HEK293 (cell line): ENCODE results near the gene GLUD2.

Experiments used
- CTCF ChIA-PET: fragments of 350-600 bp; formaldehyde crosslinking; extraction: SDS; loops from one replicate; lab custom pipeline; 2021; ENCODE audit warnings: antibody characterized with exemption; lab: Yijun Ruan, JAX
- POLR2A ChIA-PET: fragments of 300-600 bp; formaldehyde crosslinking; extraction: SDS; loops from one replicate; lab custom pipeline; 2020; ENCODE audit warnings: antibody characterized with exemption, inconsistent platforms; lab: Yijun Ruan, JAX
- H3K27ac ChIP-seq: fragments of 200-500 bp; sonication (Bioruptor generic); 2 replicates; pipeline ENCODE4 v1.5.1; 2014; ENCODE audit warnings: low read depth, low read length, control low read depth, inconsistent platforms; ENCODE audit errors: extremely low read depth
- H3K36me3 ChIP-seq, 2 experiments: fragments of 200-500 bp in 1 of 2; sonication (Bioruptor generic) in 1 of 2; 1 replicate in 1 of 2; 2 replicates in 1 of 2; pipeline ENCODE4 v1.5.1; 2014 to 2017; ENCODE audit warnings: inconsistent platforms in 2 of 2, low read length in 2 of 2; ENCODE audit not compliant: control insufficient read depth in 2 of 2, insufficient read depth in 1 of 2
- H3K4me1 ChIP-seq: fragments of 200-500 bp; sonication (Bioruptor generic); 2 replicates; pipeline ENCODE4 v1.5.1; 2014; ENCODE audit warnings: mild to moderate bottlenecking, low read length, inconsistent platforms; ENCODE audit not compliant: control insufficient read depth, insufficient read depth
- H3K4me3 ChIP-seq: 2 replicates; pipeline ENCODE4 v1.5.1; 2011; ENCODE audit warnings: low read depth, mild to moderate bottlenecking, control low read depth, low read length, moderate library complexity
- H3K9me3 ChIP-seq: fragments of 200-500 bp; sonication (Bioruptor generic); 2 replicates; pipeline ENCODE4 v1.5.1; 2014; ENCODE audit warnings: low read depth, low read length, inconsistent platforms; ENCODE audit not compliant: control insufficient read depth, insufficient read depth
- GFI1B ChIP-seq: fragments of 450-650 bp; formaldehyde crosslinking; IDR thresholded peaks from 2 replicates; pipeline ENCODE4 v1.5.1; 2016; ENCODE audit warnings: missing biosample characterization, missing genetic modification characterization
- HOXC10 ChIP-seq: sonication (generic); formaldehyde crosslinking; IDR thresholded peaks from 2 replicates; pipeline ENCODE4 v1.8.1; 2023; ENCODE audit warnings: mild to moderate bottlenecking, missing genetic modification reagents
- KLF7 ChIP-seq: fragments of 450-650 bp; formaldehyde crosslinking; IDR thresholded peaks from 2 replicates; pipeline ENCODE4 v1.5.1; 2016; ENCODE audit warnings: missing biosample characterization, missing genetic modification characterization, borderline replicate concordance
- SALL2 ChIP-seq: fragments of 450-650 bp; formaldehyde crosslinking; IDR thresholded peaks from 2 replicates; pipeline ENCODE4 v1.5.0; 2017; ENCODE audit warnings: missing biosample characterization, mild to moderate bottlenecking, missing genetic modification characterization, borderline replicate concordance
- SCRT1 ChIP-seq: fragments of 450-650 bp; formaldehyde crosslinking; IDR thresholded peaks from 2 replicates; pipeline ENCODE4 v1.5.1; 2016; ENCODE audit warnings: missing biosample characterization, missing genetic modification characterization, borderline replicate concordance
- SETDB1 ChIP-seq: IDR thresholded peaks from one replicate; pipeline ENCODE4 v1.6.1; 2017; ENCODE audit warnings: mild to moderate bottlenecking, low read length, moderate library complexity, mixed read lengths; ENCODE audit not compliant: insufficient read length
- WT1 ChIP-seq: fragments of 450-650 bp; formaldehyde crosslinking; IDR thresholded peaks from 2 replicates; pipeline ENCODE4 v1.5.1; 2016; ENCODE audit warnings: missing biosample characterization, missing genetic modification characterization
- YY1 ChIP-seq: fragments of 450-650 bp; formaldehyde crosslinking; IDR thresholded peaks from 2 replicates; pipeline ENCODE4 v1.5.1; 2018; ENCODE audit warnings: missing biosample characterization, missing genetic modification characterization
- ZBTB8A ChIP-seq: fragments of 450-650 bp; formaldehyde crosslinking; IDR thresholded peaks from 2 replicates; pipeline ENCODE4 v1.5.1; 2016; ENCODE audit warnings: missing biosample characterization, missing genetic modification characterization
- ZFP41 ChIP-seq: fragments of 450-650 bp; formaldehyde crosslinking; IDR thresholded peaks from 2 replicates; pipeline ENCODE4 v1.5.1; 2016; ENCODE audit warnings: missing biosample characterization, missing genetic modification characterization, borderline replicate concordance
- ZIC2 ChIP-seq: fragments of 450-650 bp; formaldehyde crosslinking; IDR thresholded peaks from 2 replicates; pipeline ENCODE4 v1.5.1; 2016; ENCODE audit warnings: missing biosample characterization, missing genetic modification characterization
- ZNF140 ChIP-seq: fragments of 450-650 bp; formaldehyde crosslinking; IDR thresholded peaks from 2 replicates; pipeline ENCODE4 v1.5.1; 2016; ENCODE audit warnings: missing biosample characterization, missing genetic modification characterization
- ZNF146 ChIP-seq: fragments of 450-650 bp; formaldehyde crosslinking; IDR thresholded peaks from 2 replicates; pipeline ENCODE4 v1.5.1; 2016; ENCODE audit warnings: missing biosample characterization, missing genetic modification characterization
- ZNF157 ChIP-seq: fragments of 450-650 bp; formaldehyde crosslinking; IDR thresholded peaks from 2 replicates; pipeline ENCODE4 v1.5.1; 2016; ENCODE audit warnings: missing biosample characterization, missing genetic modification characterization
- ZNF221 ChIP-seq: fragments of 450-650 bp; formaldehyde crosslinking; IDR thresholded peaks from 2 replicates; pipeline ENCODE4 v1.5.1; 2017; ENCODE audit warnings: missing biosample characterization, missing genetic modification characterization, borderline replicate concordance
- ZNF274 ChIP-seq, 2 experiments: fragments of 200-500 bp in 1 of 2; fragments of 450-650 bp in 1 of 2; sonication (Bioruptor generic) in 1 of 2; formaldehyde crosslinking in 1 of 2; IDR thresholded peaks; 2 replicates each; pipeline versions ENCODE4 v1.5.1 to v1.6.1; 2014 to 2016; ENCODE audit warnings: borderline replicate concordance in 1 of 2, inconsistent platforms in 1 of 2, low read length in 1 of 2, missing biosample characterization in 1 of 2, missing genetic modification characterization in 1 of 2
- ZNF302 ChIP-seq: fragments of 450-650 bp; formaldehyde crosslinking; IDR thresholded peaks from 2 replicates; pipeline ENCODE4 v1.5.1; 2016; ENCODE audit warnings: missing biosample characterization, missing genetic modification characterization, low read depth
- ZNF335 ChIP-seq: fragments of 450-650 bp; formaldehyde crosslinking; conservative IDR thresholded peaks from 2 replicates; pipeline ENCODE4 v1.5.1; 2016; ENCODE audit warnings: missing biosample characterization, missing genetic modification characterization
- ZNF404 ChIP-seq: fragments of 450-650 bp; formaldehyde crosslinking; IDR thresholded peaks from 2 replicates; pipeline ENCODE4 v1.5.1; 2017; ENCODE audit warnings: missing biosample characterization, missing genetic modification characterization
- ZNF416 ChIP-seq: fragments of 450-650 bp; formaldehyde crosslinking; IDR thresholded peaks from 2 replicates; pipeline ENCODE4 v1.5.1; 2016; ENCODE audit warnings: missing biosample characterization, missing genetic modification characterization
- ZNF664 ChIP-seq: fragments of 450-650 bp; formaldehyde crosslinking; IDR thresholded peaks from 2 replicates; pipeline ENCODE4 v1.5.1; 2016; ENCODE audit warnings: missing biosample characterization, missing genetic modification characterization
- ZNF791 ChIP-seq: fragments of 450-650 bp; formaldehyde crosslinking; IDR thresholded peaks from 2 replicates; pipeline ENCODE4 v1.5.1; 2016; ENCODE audit warnings: missing biosample characterization, missing genetic modification characterization
- ZNF830 ChIP-seq: fragments of 450-650 bp; IDR thresholded peaks from 2 replicates; pipeline ENCODE4 v1.5.0; 2018; ENCODE audit warnings: missing biosample characterization, missing genetic modification characterization, low read depth, mild to moderate bottlenecking, moderate library complexity
- ZSCAN30 ChIP-seq: fragments of 450-650 bp; IDR thresholded peaks from 2 replicates; pipeline ENCODE4 v1.5.1; 2018; ENCODE audit warnings: missing biosample characterization, mild to moderate bottlenecking, missing genetic modification characterization, moderate library complexity
- TF ChIP-seq, protein P1 (sequence below): fragments of 450-650 bp; formaldehyde crosslinking; IDR thresholded peaks from 2 replicates; pipeline ENCODE4 v1.5.1; 2016; ENCODE audit warnings: missing biosample characterization, missing genetic modification characterization, borderline replicate concordance
- TF ChIP-seq, protein P2 (sequence below): fragments of 450-650 bp; formaldehyde crosslinking; IDR thresholded peaks from 2 replicates; pipeline ENCODE4 v1.5.1; 2016; ENCODE audit warnings: missing biosample characterization, missing genetic modification characterization
- TF ChIP-seq, protein P3 (sequence below): fragments of 450-650 bp; formaldehyde crosslinking; IDR thresholded peaks from 2 replicates; pipeline ENCODE4 v1.5.1; 2016; ENCODE audit warnings: missing biosample characterization, missing genetic modification characterization
- TF ChIP-seq, protein P4 (sequence below): fragments of 450-650 bp; formaldehyde crosslinking; IDR thresholded peaks from 2 replicates; pipeline ENCODE4 v1.5.1; 2016; ENCODE audit warnings: missing biosample characterization, missing genetic modification characterization

Gene GLUD2

DNA sequence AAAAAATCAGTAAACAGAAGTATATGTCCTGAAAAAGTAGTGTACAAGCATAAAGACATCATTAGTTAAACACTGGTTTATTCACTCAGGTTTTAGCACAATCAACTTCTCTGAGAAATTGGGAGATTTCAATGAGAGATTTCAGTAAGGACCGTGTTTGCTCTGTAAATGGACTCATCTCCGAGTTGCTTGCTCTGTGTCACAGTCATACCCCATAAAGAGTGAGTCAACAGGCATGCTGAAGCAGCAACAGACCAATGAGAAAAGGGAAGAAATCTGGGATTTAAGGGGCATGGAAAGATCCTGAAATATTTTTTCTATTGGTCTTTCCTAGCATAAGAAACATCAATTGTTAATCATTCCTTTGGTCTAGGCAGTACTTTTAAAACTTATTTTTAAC is 4.7 kb downstream of the GLUD2 start:
- ChIA-PET POLR2A (no interaction called here), CTCF (interaction anchor here (0.8 kb wide), 1 partner anchor 205 kb away, joined by 3 read pairs; no protein-coding TSS in a partner anchor)
- no peak overlapping the region for H3K4me3 ChIP-seq
- no peak overlapping the region for H3K27ac ChIP-seq
- no peaks in the 10 kb centered on the region for H3K36me3 ChIP-seq
- no peaks in the 10 kb centered on the region for H3K9me3 ChIP-seq
- TF ChIP-seq SETDB1 (no peak), GFI1B (tag by site-specific recombination) (no peak), YY1 (tag by site-specific recombination) (no peak), SALL2 (tag by site-specific recombination) (no peak), ZNF416 (tag by site-specific recombination) (no peak), ZBTB8A (tag by site-specific recombination) (no peak)
- TF ChIP-seq, protein P1, sequence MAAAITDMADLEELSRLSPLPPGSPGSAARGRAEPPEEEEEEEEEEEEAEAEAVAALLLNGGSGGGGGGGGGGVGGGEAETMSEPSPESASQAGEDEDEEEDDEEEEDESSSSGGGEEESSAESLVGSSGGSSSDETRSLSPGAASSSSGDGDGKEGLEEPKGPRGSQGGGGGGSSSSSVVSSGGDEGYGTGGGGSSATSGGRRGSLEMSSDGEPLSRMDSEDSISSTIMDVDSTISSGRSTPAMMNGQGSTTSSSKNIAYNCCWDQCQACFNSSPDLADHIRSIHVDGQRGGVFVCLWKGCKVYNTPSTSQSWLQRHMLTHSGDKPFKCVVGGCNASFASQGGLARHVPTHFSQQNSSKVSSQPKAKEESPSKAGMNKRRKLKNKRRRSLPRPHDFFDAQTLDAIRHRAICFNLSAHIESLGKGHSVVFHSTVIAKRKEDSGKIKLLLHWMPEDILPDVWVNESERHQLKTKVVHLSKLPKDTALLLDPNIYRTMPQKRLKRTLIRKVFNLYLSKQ: no peak
- no peaks in the 10 kb centered on the region for H3K4me1 ChIP-seq

DNA sequence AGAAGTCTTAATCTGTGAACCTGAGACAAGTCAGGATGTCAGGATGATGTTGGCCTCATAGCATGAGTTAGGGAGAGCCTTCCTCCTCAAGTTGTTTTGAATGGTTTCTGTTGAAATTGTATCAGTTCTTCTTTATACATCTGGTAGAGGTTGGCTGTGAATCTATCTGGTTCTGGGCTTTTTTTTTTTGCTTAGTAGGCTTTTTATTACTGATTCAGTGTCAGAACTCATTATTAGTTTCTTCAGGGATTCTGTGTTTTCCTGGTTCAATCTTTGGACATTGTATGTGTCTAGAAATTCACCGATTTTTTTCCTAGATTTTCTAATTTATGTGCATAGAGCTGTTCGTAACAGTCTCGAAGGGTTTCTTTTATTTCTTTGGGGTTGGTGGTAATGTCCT is 14.9 kb downstream of the GLUD2 start:
- CTCF ChIA-PET: no interaction called here

DNA sequence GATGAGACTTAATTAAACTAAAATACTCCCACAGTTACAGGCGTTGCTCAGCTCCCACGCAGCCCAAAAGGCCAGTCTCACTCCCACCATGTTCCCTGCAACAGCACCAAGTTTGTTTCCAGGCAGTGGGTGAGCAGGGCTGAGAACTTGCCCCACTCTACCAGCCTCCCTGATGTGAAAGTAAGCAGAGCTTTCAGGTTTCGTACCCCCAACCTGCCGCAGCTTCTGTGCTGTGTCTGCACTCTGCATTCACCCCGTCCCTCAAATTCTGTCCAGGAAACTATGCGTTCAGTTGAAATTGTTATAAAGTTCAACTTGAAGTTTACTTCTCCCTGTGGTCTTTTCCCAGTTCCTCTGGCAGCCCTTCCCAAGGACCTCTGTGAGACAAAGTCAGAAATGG is 17.2 kb downstream of the GLUD2 start:
- Histone ChIP-seq H3K36me3 (no peaks in the 10 kb centered on the region), H3K9me3 (no peaks in the 10 kb centered on the region), H3K4me3 (no peak overlapping the region), H3K27ac (no peak overlapping the region), H3K4me1 (no peaks in the 10 kb centered on the region)
- ChIA-PET CTCF (no interaction called here), POLR2A (no interaction called here)
- TF ChIP-seq ZNF830 (tag by site-specific recombination): no peak
- no peak for TF ChIP-seq ZNF302
- TF ChIP-seq ZNF335: no peak
- TF ChIP-seq, protein P2, sequence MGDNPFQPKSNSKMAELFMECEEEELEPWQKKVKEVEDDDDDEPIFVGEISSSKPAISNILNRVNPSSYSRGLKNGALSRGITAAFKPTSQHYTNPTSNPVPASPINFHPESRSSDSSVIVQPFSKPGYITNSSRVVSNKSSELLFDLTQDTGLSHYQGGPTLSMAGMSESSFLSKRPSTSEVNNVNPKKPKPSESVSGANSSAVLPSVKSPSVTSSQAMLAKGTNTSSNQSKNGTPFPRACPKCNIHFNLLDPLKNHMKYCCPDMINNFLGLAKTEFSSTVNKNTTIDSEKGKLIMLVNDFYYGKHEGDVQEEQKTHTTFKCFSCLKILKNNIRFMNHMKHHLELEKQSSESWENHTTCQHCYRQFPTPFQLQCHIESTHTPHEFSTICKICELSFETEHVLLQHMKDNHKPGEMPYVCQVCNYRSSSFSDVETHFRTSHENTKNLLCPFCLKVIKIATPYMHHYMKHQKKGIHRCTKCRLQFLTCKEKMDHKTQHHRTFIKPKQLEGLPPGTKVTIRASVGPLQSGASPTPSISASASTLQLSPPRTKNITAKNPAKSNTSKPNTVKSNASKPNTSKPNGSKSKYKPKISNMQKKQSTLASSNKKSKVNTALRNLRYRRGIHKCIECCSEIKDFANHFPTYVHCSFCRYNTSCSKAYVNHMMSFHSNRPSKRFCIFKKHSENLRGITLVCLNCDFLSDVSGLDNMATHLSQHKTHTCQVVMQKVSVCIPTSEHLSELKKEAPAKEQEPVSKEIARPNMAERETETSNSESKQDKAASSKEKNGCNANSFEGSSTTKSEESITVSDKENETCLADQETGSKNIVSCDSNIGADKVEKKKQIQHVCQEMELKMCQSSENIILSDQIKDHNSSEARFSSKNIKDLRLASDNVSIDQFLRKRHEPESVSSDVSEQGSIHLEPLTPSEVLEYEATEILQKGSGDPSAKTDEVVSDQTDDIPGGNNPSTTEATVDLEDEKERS: no peak
- TF ChIP-seq, protein P3, sequence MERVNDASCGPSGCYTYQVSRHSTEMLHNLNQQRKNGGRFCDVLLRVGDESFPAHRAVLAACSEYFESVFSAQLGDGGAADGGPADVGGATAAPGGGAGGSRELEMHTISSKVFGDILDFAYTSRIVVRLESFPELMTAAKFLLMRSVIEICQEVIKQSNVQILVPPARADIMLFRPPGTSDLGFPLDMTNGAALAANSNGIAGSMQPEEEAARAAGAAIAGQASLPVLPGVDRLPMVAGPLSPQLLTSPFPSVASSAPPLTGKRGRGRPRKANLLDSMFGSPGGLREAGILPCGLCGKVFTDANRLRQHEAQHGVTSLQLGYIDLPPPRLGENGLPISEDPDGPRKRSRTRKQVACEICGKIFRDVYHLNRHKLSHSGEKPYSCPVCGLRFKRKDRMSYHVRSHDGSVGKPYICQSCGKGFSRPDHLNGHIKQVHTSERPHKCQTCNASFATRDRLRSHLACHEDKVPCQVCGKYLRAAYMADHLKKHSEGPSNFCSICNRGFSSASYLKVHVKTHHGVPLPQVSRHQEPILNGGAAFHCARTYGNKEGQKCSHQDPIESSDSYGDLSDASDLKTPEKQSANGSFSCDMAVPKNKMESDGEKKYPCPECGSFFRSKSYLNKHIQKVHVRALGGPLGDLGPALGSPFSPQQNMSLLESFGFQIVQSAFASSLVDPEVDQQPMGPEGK: no peak

More for the DNA sequence above, 14.9 kb downstream of the GLUD2 start:
- Histone ChIP-seq H3K4me1 (no peaks in the 10 kb centered on the region), H3K27ac (no peak overlapping the region), H3K36me3 (no peaks in the 10 kb centered on the region), H3K9me3 (no peaks in the 10 kb centered on the region; the same call in 1 of the 2 replicates), H3K4me3 (no peak overlapping the region)
- POLR2A ChIA-PET: no interaction called here
- TF ChIP-seq, protein P3: no peak
- TF ChIP-seq WT1 (tag by site-specific recombination) (no peak), ZIC2 (tag by site-specific recombination) (no peak), ZSCAN30 (no peak), KLF7 (tag by site-specific recombination) (no peak), ZNF404 (tag by site-specific recombination) (no peak), ZNF146 (no peak), ZNF664 (tag by site-specific recombination) (no peak), HOXC10 (no peak), ZNF335 (no peak), ZNF274 (IDR thresholded peaks at IDR 0.05; ENCODE audit: low read length) (no peak), ZNF274 (tag by site-specific recombination; IDR thresholded peaks at IDR 0.05; ENCODE audit: borderline replicate concordance) (no peak), ZNF157 (tag by site-specific recombination) (no peak), ZNF140 (tag by site-specific recombination) (no peak), ZNF221 (tag by site-specific recombination) (no peak), ZFP41 (tag by site-specific recombination) (no peak), ZNF791 (tag by site-specific recombination) (no peak), SCRT1 (tag by site-specific recombination) (no peak), ZBTB8A (tag by site-specific recombination) (no peak)
- TF ChIP-seq, protein P4, sequence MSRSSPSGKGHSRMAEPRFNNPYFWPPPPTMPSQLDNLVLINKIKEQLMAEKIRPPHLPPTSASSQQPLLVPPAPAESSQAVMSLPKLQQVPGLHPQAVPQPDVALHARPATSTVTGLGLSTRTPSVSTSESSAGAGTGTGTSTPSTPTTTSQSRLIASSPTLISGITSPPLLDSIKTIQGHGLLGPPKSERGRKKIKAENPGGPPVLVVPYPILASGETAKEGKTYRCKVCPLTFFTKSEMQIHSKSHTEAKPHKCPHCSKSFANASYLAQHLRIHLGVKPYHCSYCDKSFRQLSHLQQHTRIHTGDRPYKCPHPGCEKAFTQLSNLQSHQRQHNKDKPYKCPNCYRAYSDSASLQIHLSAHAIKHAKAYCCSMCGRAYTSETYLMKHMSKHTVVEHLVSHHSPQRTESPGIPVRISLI (tag by site-specific recombination): no peak
